ENCODE results near the gene DMD.

DMD gene

GRCh38 chrX:32893751-32894150, 317.6 kb downstream of the DMD start:
- no peak for DNase-seq
- in situ Hi-C loops (cut with MboI; ENCODE audit: low pct_unique_long_range_greater_than_20kb, low sequenced_read_pairs) = no loop called here

- in situ Hi-C loops (cut with MboI; ENCODE audit: low pct_unique_long_range_greater_than_20kb, low sequenced_read_pairs) = no loop called here
- DNase-seq = no peak
Measured at GRCh38 chrX:32877592-32877991, 333.8 kb downstream of the DMD start.

GRCh38 chrX:32874839-32875238, 336.5 kb downstream of the DMD start:
- DNase-seq = no peak
- in situ Hi-C loops (cut with MboI; ENCODE audit: low pct_unique_long_range_greater_than_20kb, low sequenced_read_pairs) = no loop called here

- DNase-seq = no peak
- in situ Hi-C loops (cut with MboI; ENCODE audit: low pct_unique_long_range_greater_than_20kb, low sequenced_read_pairs) = no loop called here
Measured at GRCh38 chrX:32873786-32874185, 337.6 kb downstream of the DMD start.

- in situ Hi-C loops (cut with MboI; ENCODE audit: low pct_unique_long_range_greater_than_20kb, low sequenced_read_pairs) = no loop called here
- DNase-seq = no peak
Measured at GRCh38 chrX:32871636-32872035, 339.7 kb downstream of the DMD start.

- no peak for DNase-seq
- in situ Hi-C loops (cut with MboI; ENCODE audit: low pct_unique_long_range_greater_than_20kb, low sequenced_read_pairs) = no loop called here
Measured at GRCh38 chrX:32868524-32868895, 342.8 kb downstream of the DMD start.

- in situ Hi-C loops (cut with MboI; ENCODE audit: low pct_unique_long_range_greater_than_20kb, low sequenced_read_pairs) = no loop called here
- no peak for DNase-seq
Measured at GRCh38 chrX:32867781-32868523, 343.4 kb downstream of the DMD start.

GRCh38 chrX:32852203-32852602, 359.1 kb downstream of the DMD start:
- no peak for DNase-seq
- in situ Hi-C loops (cut with MboI; ENCODE audit: low pct_unique_long_range_greater_than_20kb, low sequenced_read_pairs) = no loop called here

- no peak for DNase-seq
- in situ Hi-C loops (cut with MboI; ENCODE audit: low pct_unique_long_range_greater_than_20kb, low sequenced_read_pairs) = no loop called here
Measured at GRCh38 chrX:32851556-32851955, 359.8 kb downstream of the DMD start.

GRCh38 chrX:32847921-32848320, 363.4 kb downstream of the DMD start:
- in situ Hi-C loops (cut with MboI; ENCODE audit: low pct_unique_long_range_greater_than_20kb, low sequenced_read_pairs) = no loop called here
- DNase-seq = no peak

- DNase-seq = no peak
- in situ Hi-C loops (cut with MboI; ENCODE audit: low pct_unique_long_range_greater_than_20kb, low sequenced_read_pairs) = no loop called here
Measured at GRCh38 chrX:32842053-32842452, 369.3 kb downstream of the DMD start.

- no peak for DNase-seq
- in situ Hi-C loops (cut with MboI; ENCODE audit: low pct_unique_long_range_greater_than_20kb, low sequenced_read_pairs) = no loop called here
Measured at GRCh38 chrX:32839781-32840180, 371.6 kb downstream of the DMD start.

GRCh38 chrX:32825009-32825408, 386.3 kb downstream of the DMD start:
- in situ Hi-C loops (cut with MboI; ENCODE audit: low pct_unique_long_range_greater_than_20kb, low sequenced_read_pairs) = no loop called here
- no peak for DNase-seq

GRCh38 chrX:32804034-32804433, 407.3 kb downstream of the DMD start:
- in situ Hi-C loops (cut with MboI; ENCODE audit: low pct_unique_long_range_greater_than_20kb, low sequenced_read_pairs) = no loop called here
- DNase-seq = no peak

- in situ Hi-C loops (cut with MboI; ENCODE audit: low pct_unique_long_range_greater_than_20kb, low sequenced_read_pairs) = no loop called here
- no peak for DNase-seq
Measured at GRCh38 chrX:32798990-32799389, 412.4 kb downstream of the DMD start.

GRCh38 chrX:32788936-32789335, 422.4 kb downstream of the DMD start:
- DNase-seq = no peak
- in situ Hi-C loops (cut with MboI; ENCODE audit: low pct_unique_long_range_greater_than_20kb, low sequenced_read_pairs) = no loop called here

- in situ Hi-C loops (cut with MboI; ENCODE audit: low pct_unique_long_range_greater_than_20kb, low sequenced_read_pairs) = no loop called here
- no peak for DNase-seq
Measured at GRCh38 chrX:32780109-32780508, 431.2 kb downstream of the DMD start.

- no peak for DNase-seq
- in situ Hi-C loops (cut with MboI; ENCODE audit: low pct_unique_long_range_greater_than_20kb, low sequenced_read_pairs) = no loop called here
Measured at GRCh38 chrX:32778965-32779364, 432.4 kb downstream of the DMD start.

- in situ Hi-C loops (cut with MboI; ENCODE audit: low pct_unique_long_range_greater_than_20kb, low sequenced_read_pairs) = no loop called here
Measured at GRCh38 chrX:32774966-32775365, 436.4 kb downstream of the DMD start.

GRCh38 chrX:32749070-32749469, 462.3 kb downstream of the DMD start:
- DNase-seq = no peak
- in situ Hi-C loops (cut with MboI; ENCODE audit: low pct_unique_long_range_greater_than_20kb, low sequenced_read_pairs) = no loop called here

More at GRCh38 chrX:32774966-32775365, 436.4 kb downstream of the DMD start:
- no peak for DNase-seq

GRCh38 chrX:32745323-32745722, 466.0 kb downstream of the DMD start:
- in situ Hi-C loops (cut with MboI; ENCODE audit: low pct_unique_long_range_greater_than_20kb, low sequenced_read_pairs) = no loop called here
- DNase-seq = no peak

Data from KBM-7 (cell line).